Measurements from ENCODE around the gene FOXI1.

GRCh38 chr5:170142196-170142595 is 36.5 kb downstream of the FOXI1 start:
- TF ChIP-seq EZH2 (IDR thresholded peaks at IDR 0.05; ENCODE audit: insufficient read depth, poor library complexity, severe bottlenecking), result no peak
- no peak for TF ChIP-seq EZH2phosphoT487 (IDR thresholded peaks at IDR 0.05; ENCODE audit: insufficient read depth, low read depth)
